Neuron (in vitro differentiated cells): ENCODE results near the gene FARP1.

ENCODE experiments used
- H2AFZ ChIP-seq: one replicate; pipeline ENCODE4 v1.6.1; 2013; ENCODE audit warnings: low read depth, mild to moderate bottlenecking, inconsistent platforms, low read length, moderate library complexity
- H3K27me3 ChIP-seq: one replicate; pipeline ENCODE4 v1.6.1; 2013; ENCODE audit warnings: low read length; ENCODE audit not compliant: insufficient read depth
- H3K36me3 ChIP-seq: one replicate; pipeline ENCODE4 v1.6.1; 2013; ENCODE audit warnings: low read length; ENCODE audit not compliant: insufficient read depth
- H3K4me1 ChIP-seq: one replicate; pipeline ENCODE4 v1.6.1; 2013; ENCODE audit warnings: low read length; ENCODE audit not compliant: insufficient read depth
- H3K4me3 ChIP-seq: 2 replicates; pipeline ENCODE4 v1.5.1; 2013; ENCODE audit warnings: mild to moderate bottlenecking, low read length, moderate library complexity
- H3K9me3 ChIP-seq: one replicate; pipeline ENCODE4 v1.6.1; 2013; ENCODE audit warnings: low read length

Gene FARP1

GRCh38 chr13:98447130-98447529 is 304.2 kb downstream of the FARP1 start:
- peaks cover 50% of the 10 kb centered on the region for H3K36me3 ChIP-seq
- no peak overlapping the region for H2AFZ ChIP-seq
- no peak overlapping the region for H3K4me3 ChIP-seq

GRCh38 chr13:98447881-98448641 is 305.2 kb downstream of the FARP1 start:
- Histone ChIP-seq H3K36me3 (peaks cover 50% of the 10 kb centered on the region), H3K27me3 (no peaks in the 10 kb centered on the region), H3K9me3 (no peaks in the 10 kb centered on the region), H2AFZ (no peak overlapping the region), H3K4me1 (peaks cover 14% of the 10 kb centered on the region), H3K4me3 (no peak overlapping the region)

More at GRCh38 chr13:98447130-98447529, 304.2 kb downstream of the FARP1 start:
- Histone ChIP-seq H3K4me1 (peaks cover 14% of the 10 kb centered on the region), H3K9me3 (no peaks in the 10 kb centered on the region), H3K27me3 (no peaks in the 10 kb centered on the region)

- no peak overlapping the region for H2AFZ ChIP-seq
- peaks cover 54% of the 10 kb centered on the region for H3K36me3 ChIP-seq
- H3K4me3 ChIP-seq, result no peak overlapping the region
- no peaks in the 10 kb centered on the region for H3K9me3 ChIP-seq
- H3K4me1 ChIP-seq, result peaks cover 14% of the 10 kb centered on the region
- no peaks in the 10 kb centered on the region for H3K27me3 ChIP-seq
These were observed 305.7 kb downstream of the FARP1 start for GRCh38 chr13:98448642-98448928.

- Histone ChIP-seq H2AFZ (no peak overlapping the region), H3K36me3 (peaks cover 57% of the 10 kb centered on the region), H3K4me1 (peaks cover 14% of the 10 kb centered on the region), H3K4me3 (no peak overlapping the region), H3K27me3 (no peaks in the 10 kb centered on the region), H3K9me3 (no peaks in the 10 kb centered on the region)
These were observed 306.4 kb downstream of the FARP1 start for GRCh38 chr13:98449273-98449672.

- H3K36me3 ChIP-seq, result peaks cover 64% of the 10 kb centered on the region
- no peak overlapping the region for H3K4me3 ChIP-seq
- no peak overlapping the region for H2AFZ ChIP-seq
- H3K4me1 ChIP-seq, result peaks cover 14% of the 10 kb centered on the region
- H3K9me3 ChIP-seq, result no peaks in the 10 kb centered on the region
- H3K27me3 ChIP-seq, result no peaks in the 10 kb centered on the region
These were observed 307.1 kb downstream of the FARP1 start for GRCh38 chr13:98450026-98450425.

- peaks cover 14% of the 10 kb centered on the region for H3K4me1 ChIP-seq
These were observed 307.7 kb downstream of the FARP1 start for GRCh38 chr13:98450539-98451111.

GRCh38 chr13:98451676-98452470 is 309.0 kb downstream of the FARP1 start:
- Histone ChIP-seq H3K36me3 (peaks cover 72% of the 10 kb centered on the region), H3K9me3 (no peaks in the 10 kb centered on the region)

More at GRCh38 chr13:98450539-98451111, 307.7 kb downstream of the FARP1 start:
- no peak overlapping the region for H2AFZ ChIP-seq
- H3K9me3 ChIP-seq, result no peaks in the 10 kb centered on the region
- H3K36me3 ChIP-seq, result peaks cover 69% of the 10 kb centered on the region
- H3K27me3 ChIP-seq, result no peaks in the 10 kb centered on the region
- no peak overlapping the region for H3K4me3 ChIP-seq

GRCh38 chr13:98452851-98453843 is 310.3 kb downstream of the FARP1 start:
- no peak overlapping the region for H3K4me3 ChIP-seq
- no peaks in the 10 kb centered on the region for H3K9me3 ChIP-seq
- no peaks in the 10 kb centered on the region for H3K27me3 ChIP-seq
- no peak overlapping the region for H2AFZ ChIP-seq
- peaks cover 69% of the 10 kb centered on the region for H3K36me3 ChIP-seq
- H3K4me1 ChIP-seq, result peaks cover 18% of the 10 kb centered on the region

More at GRCh38 chr13:98451676-98452470, 309.0 kb downstream of the FARP1 start:
- no peak overlapping the region for H2AFZ ChIP-seq
- no peaks in the 10 kb centered on the region for H3K27me3 ChIP-seq
- H3K4me1 ChIP-seq, result peaks cover 18% of the 10 kb centered on the region
- H3K4me3 ChIP-seq, result no peak overlapping the region

GRCh38 chr13:98454389-98454881 is 311.5 kb downstream of the FARP1 start:
- H3K9me3 ChIP-seq, result no peaks in the 10 kb centered on the region
- H3K4me1 ChIP-seq, result peaks cover 18% of the 10 kb centered on the region
- H3K36me3 ChIP-seq, result peaks cover 67% of the 10 kb centered on the region
- H2AFZ ChIP-seq, result no peak overlapping the region
- no peaks in the 10 kb centered on the region for H3K27me3 ChIP-seq
- H3K4me3 ChIP-seq, result no peak overlapping the region

GRCh38 chr13:98456413-98456845 is 313.5 kb downstream of the FARP1 start:
- H3K9me3 ChIP-seq, result no peaks in the 10 kb centered on the region
- H3K4me3 ChIP-seq, result no peak overlapping the region
- H3K4me1 ChIP-seq, result peaks cover 8% of the 10 kb centered on the region
- peaks cover 77% of the 10 kb centered on the region for H3K36me3 ChIP-seq
- H2AFZ ChIP-seq, result no peak overlapping the region
- H3K27me3 ChIP-seq, result no peaks in the 10 kb centered on the region

- no peaks in the 10 kb centered on the region for H3K9me3 ChIP-seq
- no peaks in the 10 kb centered on the region for H3K27me3 ChIP-seq
- no peak overlapping the region for H3K4me3 ChIP-seq
- H3K36me3 ChIP-seq, result peaks cover 74% of the 10 kb centered on the region
- no peak overlapping the region for H2AFZ ChIP-seq
- H3K4me1 ChIP-seq, result peaks cover 4% of the 10 kb centered on the region
These were observed 314.2 kb downstream of the FARP1 start for GRCh38 chr13:98457053-98457452.

- Histone ChIP-seq H3K27me3 (no peaks in the 10 kb centered on the region), H3K9me3 (peaks cover 4% of the 10 kb centered on the region), H3K4me3 (no peak overlapping the region), H3K4me1 (peaks cover 4% of the 10 kb centered on the region), H3K36me3 (peaks cover 76% of the 10 kb centered on the region), H2AFZ (no peak overlapping the region)
These were observed 315.5 kb downstream of the FARP1 start for GRCh38 chr13:98458431-98458830.
